CD4-positive, alpha-beta T cell treated with Interleukin-6 for 4 hours (primary cell): ENCODE results near the gene RDH13.

Source experiments
- DNase-seq: peaks from one replicate; pipeline ENCODE4 v3.0.0-alpha.2; 2020; ENCODE audit warnings: mixed read lengths

The RDH13 gene

DNA sequence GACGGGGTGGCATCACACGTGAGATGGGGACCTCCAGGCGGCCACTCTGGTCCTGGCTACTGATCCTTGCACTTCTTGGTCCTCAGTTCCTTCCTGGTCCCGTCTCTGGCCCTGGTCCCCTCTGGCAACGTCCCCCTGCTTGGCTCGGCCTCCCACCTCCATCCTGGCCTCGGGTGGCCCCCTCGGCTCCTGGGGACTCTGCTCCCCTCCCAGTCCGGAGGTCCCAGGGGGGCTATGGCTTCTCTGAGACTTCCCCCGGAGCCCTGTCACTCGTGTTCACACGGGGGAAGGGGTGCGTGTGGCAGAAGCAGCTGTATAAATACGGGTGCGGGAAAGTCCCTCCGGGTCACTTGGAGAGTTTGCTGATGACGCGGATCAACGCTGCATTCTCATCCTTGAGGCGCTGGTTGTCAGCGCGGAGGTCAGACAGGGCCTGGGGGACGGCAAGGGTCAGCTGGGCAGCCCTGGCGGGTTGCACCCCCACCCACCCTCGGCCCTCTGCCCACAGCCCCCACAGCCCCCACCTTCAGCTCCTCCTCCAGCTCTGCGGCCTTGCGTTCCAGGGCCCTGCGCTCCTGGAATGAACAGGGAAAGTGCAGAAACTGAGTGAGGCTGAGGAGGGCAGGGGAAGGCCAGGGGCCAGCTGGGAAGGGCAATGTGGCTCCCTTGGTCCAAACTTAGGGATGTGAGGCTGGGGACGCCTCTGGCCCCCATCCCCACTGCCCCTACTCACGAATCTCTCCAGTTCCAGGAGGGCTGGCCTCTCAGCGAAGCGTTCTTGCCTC is 28.4 kb upstream of the RDH13 start:
- no peak for DNase-seq

- DNase-seq: no peak
These were observed 27.6 kb upstream of the RDH13 start for GRCh38 chr19:55090564-55090963.

DNA sequence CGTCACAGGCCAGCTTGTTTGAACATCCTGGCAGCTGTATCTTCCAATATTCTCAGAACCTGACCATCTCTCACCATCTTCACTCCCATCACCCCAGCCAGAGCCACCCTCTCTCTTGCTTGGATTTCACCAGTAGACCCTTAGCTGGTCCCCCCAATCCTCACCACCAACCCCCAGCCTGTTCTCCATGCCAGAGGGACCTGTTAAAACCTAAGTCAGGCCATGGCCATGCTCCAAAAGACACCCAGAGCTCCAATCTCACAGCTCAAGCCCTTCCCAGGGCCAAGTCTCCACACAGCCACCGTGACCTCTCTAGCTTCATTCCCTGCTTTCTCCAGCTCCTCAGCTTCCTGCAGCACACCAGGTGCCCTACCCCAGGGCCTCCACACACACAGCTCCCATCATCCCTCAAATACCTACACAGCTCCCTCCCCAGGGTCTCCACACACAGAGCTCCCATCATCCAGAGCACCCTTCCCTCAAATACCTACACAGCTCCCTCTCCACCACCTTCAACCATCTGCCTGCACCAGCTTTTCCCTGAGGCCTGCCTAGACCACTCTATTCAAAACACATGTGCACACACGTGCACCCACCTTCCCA is 26.5 kb upstream of the RDH13 start:
- no peak for DNase-seq

- peak; percentile 80 for DNase-seq
These were observed 25.8 kb upstream of the RDH13 start for GRCh38 chr19:55088543-55089341.

DNA sequence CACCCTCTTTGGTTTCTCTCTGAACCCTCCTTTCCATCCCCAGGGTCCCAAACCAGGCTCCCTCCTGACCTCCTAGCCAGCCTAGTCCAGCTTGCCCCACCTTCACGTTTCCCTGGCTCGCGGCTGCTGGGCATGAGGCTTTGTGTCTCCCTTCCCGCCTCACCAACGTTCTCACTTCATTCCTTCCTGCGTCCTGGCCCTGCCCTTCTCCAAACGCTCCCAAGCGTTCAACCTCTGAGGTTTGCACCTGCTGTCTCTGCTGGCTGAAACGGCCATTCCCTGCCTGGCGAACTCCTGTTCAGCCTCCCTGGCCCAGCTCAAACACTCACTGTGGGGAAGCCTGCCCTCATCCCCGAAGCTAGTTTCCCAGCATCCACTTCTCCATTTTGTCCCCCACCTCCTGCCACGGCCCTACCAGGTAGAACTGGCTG is 25.1 kb upstream of the RDH13 start:
- DNase-seq: no peak

DNA sequence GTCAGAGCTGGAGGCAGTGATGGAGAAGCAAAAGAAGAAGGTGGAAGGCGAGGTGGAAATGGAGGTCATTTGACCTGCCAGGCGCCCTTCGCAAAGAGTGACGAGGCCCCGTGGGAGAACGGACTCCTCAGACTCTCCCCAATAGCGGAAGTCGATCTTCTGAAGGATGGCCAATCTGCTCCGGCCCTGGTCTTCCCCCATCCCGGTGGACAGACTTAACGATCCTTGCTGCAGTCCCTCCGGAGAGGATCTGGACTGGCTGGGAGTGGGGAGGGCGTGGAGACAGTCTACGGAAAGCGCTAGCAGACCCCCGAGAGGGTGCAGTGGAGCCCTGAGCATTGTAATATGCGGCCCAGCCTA is 24.6 kb upstream of the RDH13 start:
- no peak for DNase-seq

- DNase-seq: peak; percentile 59
These were observed 24.0 kb upstream of the RDH13 start for GRCh38 chr19:55086730-55087541.

DNA sequence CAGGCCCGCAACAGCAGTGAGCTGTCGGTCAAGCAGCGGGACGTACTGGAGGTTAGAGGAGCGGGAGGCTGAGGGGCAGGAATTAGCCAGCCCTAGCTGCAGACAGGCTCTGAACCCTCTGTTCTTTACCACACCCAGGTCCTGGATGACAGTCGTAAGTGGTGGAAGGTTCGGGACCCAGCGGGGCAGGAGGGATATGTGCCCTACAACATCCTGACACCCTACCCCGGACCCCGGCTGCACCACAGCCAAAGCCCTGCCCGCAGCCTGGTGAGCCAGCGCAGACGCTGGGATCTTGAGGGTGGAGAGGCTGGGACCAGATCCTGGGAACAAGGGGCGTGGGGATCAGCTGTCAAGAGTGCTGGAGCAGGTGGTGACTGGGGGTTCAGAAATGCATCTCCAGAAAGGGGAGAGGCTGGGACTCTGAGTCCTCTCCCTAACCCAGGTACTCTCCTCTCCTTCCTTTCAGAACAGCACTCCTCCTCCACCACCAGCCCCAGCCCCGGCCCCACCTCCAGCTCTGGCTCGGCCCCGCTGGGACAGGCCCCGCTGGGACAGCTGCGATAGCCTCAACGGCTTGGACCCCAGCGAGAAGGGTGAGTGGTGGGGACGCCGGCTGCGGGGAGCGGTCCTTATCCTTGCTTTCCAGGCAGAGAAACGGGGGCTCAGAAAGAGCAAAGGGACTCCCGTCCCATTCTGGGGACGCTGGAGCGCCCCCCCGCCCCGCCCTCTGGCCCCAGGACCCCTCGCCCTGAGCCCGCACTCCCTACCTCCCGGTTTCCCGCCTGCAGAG is 23.2 kb upstream of the RDH13 start:
- no peak for DNase-seq

DNA sequence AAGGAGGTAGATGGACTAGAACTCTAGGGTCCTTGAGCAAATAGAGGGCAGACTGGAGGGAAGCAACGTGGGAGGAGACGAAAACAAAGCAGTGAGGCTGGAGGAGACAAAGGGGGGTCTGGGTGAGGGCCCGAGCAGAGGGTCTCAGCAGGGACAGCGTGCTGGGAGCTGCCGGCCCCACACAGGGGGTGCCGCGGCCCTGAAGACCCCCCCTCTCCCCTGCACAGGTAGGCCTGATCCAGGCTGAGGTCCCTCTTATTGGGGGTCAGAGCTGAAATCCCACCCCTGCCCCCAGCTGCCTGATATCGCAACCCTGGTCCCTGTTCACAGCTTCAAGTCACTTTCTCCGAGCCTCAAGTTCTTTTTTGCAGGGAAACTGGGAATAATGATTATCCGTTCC is 21.5 kb upstream of the RDH13 start:
- DNase-seq: no peak

DNA sequence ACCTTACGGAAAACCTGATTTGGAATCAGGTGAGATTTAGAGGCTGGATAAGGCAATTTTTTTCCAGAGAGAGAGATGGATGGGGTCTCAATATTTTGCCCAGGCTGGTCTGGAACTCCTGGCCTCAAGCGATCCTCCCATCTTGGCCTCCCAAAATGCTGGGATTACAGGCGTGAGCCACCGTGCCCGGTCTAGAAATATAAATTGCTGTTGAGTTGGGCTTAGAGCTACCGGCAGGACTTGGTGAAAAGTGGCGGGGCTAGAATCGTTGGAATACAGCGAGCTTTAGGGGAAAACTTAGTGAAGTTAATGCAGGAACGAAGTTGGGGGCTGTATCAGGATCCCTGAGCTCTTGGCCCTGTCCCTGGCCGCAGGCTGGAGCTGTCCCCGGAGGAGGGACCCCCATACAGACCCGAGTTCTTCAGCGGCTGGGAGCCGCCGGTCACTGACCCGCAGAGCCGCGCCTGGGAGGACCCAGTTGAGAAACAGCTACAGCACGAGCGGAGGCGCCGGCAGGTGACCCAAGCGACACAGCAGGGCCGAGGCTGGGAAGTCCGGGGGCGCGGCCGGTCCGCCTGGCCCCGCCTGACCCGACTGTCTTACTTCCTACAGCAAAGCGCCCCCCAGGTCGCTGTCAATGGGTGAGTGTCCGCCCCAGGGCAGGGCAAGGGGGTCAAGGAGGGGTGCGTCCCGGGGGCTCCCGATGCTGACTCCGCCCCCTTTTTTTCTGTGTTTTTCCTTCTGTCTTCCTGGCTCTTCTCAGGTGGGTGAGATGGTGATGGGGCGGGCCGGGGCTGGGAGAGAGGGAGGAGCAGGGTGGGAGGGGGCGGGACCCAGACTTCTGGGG is 20.3 kb upstream of the RDH13 start:
- no peak for DNase-seq

DNA sequence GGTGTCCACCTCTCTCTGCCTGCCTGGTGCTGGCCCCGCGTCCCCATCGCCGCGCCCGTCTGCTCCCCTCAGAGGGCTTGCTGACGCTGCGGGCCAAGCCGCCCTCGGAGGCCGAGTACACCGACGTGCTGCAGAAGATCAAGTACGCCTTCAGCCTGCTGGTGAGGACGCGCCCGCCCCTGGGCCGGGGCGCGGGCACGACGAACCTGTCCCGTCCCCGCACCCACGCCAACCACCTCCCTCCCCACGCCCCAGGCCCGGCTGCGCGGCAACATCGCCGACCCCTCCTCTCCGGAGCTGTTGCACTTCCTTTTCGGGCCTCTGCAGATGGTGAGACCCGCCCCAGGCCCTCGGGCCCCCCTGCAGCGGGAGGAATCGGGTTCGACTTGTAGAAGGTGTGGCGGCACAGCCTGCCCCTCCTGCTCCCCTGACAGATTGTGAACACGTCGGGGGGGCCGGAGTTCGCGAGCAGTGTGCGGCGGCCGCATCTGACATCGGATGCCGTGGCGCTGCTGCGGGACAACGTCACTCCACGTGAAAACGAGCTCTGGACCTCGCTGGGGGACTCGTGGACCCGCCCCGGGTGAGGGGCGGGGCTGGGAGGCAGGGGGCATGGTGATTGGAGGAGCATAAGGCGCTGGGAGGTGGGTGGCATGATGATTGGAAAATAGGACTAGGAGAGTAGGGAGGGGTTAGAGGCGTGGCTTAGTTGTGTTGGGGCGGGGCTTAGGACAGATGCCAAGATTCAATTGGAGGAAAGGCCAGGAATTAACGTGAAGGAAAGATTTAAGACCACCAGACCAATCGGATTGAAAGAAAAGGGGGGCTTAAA is 19.3 kb upstream of the RDH13 start:
- DNase-seq: peak; percentile 26

GRCh38 chr19:55081770-55082019 is 18.7 kb upstream of the RDH13 start:
- DNase-seq: no peak

- DNase-seq: peak; percentile 82
These were observed 18.2 kb upstream of the RDH13 start for GRCh38 chr19:55080968-55081769.

DNA sequence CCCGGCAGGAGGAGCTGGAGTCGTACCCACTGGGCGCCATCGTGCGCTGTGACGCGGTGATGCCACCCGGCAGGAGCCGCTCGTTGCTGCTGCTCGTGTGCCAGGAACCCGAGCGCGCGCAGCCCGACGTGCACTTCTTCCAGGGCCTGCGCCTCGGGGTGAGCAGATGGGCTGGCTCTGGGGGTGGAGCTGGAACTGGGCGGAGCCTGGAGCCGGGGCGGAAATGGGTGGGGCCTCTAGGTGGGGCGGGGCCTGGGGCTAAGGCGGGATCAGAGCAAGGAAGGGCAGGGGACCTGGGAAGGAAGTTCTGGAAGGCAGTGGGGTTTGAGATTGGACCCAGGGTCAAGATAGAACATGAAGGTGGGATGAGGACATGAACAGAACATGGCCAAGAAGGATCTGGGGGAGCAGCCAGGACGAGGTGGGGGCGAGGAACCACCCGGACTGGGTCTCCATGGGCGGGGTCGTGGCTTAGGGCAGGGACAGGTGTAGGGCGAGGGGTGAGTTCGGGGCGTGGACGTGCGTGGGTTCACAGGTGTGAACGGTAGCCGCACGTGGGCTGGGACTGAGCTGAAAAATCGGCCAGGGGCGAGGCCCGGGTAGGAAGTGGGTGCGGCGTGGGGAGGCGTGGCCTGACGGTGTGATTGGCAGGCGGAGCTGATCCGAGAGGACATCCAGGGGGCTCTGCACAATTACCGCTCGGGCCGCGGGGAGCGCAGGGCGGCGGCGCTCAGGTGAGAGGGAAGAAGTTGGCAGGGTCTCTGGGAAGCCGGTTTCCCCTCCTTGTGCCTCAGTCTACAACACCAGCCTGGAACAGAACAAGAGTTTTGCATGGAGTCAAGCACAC is 17.4 kb upstream of the RDH13 start:
- peak; percentile 56 for DNase-seq

GRCh38 chr19:55079400-55080038 is 16.6 kb upstream of the RDH13 start:
- no peak for DNase-seq

GRCh38 chr19:55078996-55079395 is 16.0 kb upstream of the RDH13 start:
- no peak for DNase-seq

DNA sequence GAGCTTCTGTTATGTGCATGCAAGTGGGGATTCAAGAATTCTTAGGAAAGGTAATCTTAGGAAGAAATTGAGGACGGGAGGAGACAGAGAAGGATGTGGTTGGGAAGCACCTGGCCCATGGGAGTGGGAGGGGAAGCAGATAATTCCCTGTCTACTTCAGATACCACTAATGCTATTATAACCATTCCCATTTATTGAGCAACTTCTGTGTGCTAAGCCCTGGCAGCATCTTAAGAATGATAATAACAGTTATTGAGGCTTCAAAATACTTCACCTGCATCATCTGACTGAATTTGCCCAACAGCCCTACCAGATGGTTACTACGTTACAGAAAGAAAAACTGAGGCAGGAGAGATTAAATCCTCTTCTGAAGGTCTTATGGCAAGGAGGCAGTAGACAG is 14.2 kb upstream of the RDH13 start:
- DNase-seq: no peak

GRCh38 chr19:55076321-55076720 is 13.4 kb upstream of the RDH13 start:
- no peak for DNase-seq
